Stimulated activated CD4-positive, alpha-beta T cell treated with anti-CD3 and anti-CD28 coated beads, Interleukin-4, amount 100 ng/mL, for 1 hour (primary cell): ENCODE measurements around the gene TTC9.

Experiments
- DNase-seq: peaks from one replicate; pipeline ENCODE4 v3.0.0-alpha.2; 2020

The TTC9 gene

DNA sequence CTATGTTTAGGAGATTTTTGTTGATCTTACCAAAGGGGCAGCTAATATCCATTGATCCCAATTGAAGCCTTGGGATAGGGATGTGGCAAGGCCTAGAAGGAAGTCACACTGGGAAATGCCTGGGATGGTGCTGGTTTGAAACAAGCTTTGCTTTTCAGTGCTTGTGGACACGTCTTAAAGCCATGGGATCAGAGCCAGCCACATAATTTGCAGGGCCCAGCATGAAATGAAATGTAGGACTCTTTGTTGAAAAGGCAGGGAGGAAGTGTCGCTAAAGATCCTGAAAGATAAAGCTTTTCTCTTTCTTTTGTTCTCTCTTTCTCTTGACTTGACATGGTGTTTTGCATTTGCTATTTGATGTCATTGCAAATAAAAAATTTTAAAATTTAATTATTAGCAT, 5.0 kb downstream of the TTC9 start:
- no peak for DNase-seq

DNA sequence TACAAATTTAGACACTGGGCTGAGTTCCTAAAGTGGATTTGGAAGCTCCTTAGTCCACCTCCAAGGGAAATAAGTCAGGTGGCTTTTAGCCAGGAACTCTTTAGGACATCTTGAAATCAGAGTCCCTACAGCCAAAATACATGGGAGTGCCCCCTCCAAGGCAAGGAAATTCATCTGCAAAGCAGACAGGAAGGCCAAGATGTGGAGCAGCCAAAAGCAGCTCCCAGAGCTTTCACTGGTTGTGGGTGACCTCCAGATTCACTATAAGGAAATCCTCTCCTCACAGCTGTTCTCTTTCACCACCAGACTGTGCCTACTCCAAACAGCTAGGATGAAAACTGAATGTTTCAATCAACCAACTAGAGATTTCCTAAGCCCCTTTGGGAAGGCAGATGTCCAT, 6.6 kb downstream of the TTC9 start:
- DNase-seq: no peak

DNA sequence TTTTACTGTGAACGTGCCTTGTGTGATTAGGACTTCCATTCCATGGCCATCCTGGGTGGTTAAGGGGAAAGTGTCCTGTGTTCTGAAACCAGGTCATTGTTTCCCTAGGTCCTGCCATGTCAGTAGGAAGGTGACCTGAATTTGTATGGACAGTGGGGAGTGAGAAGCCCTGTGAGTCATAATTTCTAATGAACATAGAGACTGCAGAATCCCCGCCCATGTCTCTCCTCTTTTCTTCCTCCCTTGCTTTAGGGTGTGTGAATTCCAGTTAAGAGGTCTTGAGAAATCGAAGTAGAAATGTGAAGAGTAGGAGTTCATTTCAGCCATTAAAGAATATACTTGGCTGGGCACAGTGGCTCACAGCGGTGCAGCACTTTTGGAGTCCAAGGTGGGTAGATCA, 8.1 kb downstream of the TTC9 start:
- no peak for DNase-seq

DNA sequence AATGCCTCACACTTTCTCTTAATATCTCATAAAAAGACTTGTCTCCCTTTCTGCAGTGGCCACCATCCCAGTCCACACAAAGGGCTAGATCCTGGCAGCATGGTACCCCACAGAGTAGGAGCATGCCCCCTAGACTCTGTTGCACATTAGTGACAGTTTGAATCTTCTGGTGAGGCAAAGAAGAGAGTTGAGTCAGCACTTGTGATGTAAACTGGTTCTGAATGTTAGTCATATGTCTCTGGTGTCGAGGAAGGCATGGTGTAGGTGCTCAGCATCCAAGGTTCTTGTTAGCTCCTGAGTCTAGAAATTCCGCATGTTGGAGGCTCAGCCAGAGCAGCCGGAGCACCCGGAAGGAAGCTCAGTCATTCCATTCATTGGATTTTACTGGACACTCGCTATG, 9.8 kb downstream of the TTC9 start:
- DNase-seq: no peak

DNA sequence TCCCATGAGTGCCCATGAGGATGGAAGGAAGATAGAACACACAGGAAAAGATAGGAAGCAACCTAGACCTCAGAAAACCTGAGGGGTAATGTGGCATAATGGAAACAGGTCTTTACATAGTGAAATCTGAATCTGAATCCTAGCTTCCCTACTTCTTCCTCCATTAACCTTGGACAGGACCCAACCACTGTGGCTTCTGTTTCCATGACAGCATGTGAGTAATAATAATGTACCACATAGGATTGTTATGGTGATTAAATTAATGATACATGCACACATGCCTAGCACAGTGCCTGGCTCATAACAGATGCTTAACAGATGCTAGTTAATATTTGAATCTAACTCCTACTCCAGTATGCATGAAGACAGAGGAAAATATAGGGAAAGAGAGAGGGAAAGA, 11.2 kb downstream of the TTC9 start:
- no peak for DNase-seq

DNA sequence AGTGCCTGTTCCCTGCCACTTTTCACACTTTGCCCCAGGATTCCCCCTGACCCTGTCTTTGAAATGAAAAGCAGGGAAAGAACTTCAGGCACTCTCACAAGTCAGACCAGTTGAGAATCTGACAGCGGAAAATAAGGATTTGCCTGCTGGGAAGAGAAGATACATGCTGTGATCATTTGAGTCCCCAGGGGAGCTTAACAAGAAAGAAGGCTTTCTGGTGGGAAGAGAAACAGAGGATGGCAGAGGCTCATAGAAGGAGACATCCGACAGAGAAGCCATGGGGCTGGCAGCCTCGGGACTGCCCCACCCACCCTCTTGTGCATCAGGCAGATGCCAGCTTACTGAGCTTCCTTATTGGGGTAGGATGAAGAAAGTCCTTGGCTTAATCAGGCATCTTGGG, 11.9 kb downstream of the TTC9 start:
- no peak for DNase-seq

DNA sequence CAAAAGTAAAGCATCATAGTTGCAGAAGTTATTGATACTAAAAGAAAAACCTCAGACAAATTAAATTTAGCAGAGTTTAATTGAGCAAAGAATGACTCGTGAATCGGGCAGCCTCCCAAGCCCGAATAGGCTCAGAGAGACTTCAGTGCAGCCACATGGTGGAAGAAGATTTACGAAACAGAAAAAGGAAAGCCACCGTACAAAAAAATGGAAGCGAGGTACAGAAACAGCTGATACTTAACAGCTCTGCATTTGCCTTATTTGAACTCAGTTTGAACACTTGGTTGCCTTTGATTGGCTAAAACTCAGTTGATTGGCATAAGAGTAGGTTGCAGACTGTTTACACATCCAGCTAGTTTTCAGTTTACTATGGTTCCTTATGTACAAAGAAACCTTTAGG, 12.9 kb downstream of the TTC9 start:
- DNase-seq: no peak

DNA sequence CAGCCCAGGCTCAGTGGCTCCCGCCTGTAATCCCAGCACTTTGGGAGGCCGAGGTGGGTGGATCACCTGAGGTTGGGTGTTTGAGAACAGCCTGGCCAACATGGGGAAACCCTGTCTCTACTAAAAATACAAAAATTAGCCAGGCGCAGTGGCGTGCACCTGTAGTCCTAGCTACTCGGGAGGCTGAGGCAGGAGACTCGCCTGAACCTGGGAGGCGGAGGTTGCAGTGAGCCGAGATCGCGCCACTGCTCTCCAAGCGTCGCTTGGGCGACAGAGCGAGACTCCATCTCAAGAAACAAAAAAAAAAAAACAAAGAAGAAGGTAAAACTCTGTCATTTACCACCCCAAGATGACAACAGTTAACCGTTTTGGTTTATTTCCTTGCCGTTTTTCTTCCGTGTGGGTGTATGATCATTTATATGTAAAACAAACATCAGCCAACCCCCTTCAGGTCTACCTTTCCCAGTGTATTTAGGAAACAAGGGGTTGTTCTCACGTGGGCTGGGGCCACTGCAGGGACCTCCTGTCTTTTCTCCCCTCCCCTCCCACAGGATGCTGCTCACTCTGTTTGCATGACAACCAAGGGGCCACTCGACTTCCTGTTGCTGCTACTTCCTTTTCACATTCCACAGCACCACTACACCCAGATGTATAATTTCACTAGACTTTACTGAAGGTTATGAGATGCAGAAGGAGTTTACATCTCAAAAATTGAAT, 13.6 kb downstream of the TTC9 start:
- DNase-seq: peak; percentile 62

DNA sequence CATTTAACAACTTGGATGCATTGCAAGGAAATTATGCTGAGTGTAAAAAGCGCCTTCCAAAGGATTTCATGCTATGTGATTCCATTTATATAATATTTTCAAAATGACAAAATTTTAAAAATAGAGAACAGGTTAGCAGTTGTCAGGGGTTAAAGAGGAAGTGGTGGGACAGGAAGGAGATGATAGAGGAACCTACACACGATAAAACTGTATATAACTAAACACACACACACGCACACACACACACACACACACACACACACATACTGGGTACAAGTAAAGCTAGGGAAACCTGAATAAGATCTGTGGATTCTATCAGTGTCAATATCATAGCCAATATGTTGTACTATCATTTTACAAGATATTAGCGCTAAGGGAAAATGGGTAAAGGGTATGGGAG, 17.2 kb downstream of the TTC9 start:
- no peak for DNase-seq

DNA sequence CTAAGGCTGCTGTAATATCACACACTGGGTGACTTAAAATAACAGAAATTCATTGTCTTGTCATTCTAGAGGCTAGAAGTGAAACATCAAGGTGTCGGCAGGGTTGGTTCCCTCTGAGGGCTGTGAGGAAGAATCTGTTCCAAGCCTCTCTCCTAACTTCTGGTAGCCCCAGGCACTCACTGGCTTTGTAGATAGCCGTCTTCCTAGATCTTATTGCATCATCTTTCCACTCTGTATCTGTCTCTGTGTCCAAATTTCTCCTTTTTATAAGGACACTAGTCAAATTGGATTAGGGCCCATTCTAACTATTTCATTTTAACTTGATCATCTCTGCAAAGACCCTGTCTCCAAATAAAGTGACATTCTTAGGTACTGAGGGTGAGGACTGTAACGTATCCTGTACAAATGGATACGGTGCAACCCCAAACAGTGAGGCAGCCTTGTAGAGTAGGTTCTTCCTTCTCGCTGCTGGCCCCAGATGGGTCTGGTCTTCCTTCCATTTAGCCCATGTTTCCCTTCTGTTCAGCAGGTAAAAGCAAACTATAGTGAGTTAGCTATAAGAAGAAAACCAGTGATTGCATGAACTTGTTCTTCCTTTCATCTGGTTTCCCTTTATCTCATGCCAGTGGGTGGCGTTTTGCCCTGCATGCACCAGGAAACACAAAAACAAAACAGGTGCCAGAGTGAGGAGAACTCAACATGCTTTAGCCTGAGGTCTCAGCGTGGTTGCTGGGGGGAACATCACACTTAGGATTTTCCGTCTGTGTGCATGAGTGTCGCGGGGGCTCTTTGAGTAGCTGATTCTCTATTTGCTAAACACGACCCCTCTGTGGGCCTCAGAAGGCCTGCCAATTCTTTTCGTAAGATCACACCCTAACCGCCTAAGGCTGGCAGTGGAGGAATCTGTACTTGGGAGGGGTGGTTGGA, 19.5 kb downstream of the TTC9 start:
- DNase-seq: peak; percentile 35

DNA sequence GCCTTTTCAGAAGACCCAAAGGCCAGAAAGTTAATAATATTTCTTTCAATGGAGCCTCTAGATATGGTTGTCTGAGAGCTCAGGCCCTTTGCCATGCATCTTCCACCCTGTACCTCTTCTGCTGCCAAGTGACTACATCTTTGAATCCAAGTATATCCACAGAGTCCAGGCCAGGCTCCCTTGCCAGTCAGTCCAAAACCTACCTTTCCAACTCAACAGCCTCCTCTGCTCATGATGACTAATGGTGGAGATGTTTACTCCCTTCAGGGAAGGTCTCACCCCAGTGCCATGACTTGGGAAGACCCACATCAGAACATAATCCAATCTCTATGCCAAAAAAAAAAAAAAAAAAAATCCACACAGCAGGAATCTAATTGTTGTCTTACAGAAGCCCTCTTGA, 20.4 kb downstream of the TTC9 start:
- no peak for DNase-seq

DNA sequence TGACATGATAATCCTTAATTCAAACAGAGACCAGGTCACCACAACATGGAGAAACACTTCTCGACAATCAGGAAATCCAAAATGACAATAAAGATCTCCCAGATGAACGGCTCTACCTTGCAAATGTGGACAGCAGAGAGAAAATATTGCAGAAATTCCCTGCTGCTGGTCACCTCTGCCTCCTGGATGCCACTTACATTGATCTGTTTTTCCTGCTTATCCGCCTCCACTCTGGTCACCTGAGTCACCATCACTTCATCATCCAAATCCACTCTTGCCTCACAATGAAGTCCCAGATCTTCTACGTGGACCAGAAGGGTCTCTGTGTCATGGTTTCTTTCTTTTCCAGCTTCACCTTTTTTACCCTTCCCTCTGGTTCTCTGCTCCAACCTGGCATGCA, 21.1 kb downstream of the TTC9 start:
- no peak for DNase-seq

DNA sequence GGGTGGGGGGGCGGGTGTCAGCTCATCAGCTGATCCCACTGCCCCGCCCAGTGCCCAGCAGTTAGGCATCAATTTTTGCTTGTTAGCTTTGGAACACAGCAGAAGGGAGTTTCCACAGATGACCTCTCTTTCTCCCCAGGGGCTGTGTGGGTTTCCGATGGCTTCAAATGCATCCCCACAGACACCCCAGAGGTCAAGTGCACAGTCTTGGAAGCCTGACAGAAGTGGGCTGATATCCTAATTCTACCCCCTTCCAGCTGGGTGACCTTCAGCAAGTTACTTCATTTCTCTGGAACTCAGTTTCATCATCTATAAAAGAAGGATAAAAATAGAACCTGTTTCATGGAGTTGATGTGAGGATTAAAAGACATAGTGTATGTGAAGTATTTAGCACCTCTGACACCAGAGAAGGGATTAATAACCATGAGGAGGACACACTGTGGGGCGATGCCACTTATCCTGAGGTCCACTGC, 22.0 kb downstream of the TTC9 start:
- no peak for DNase-seq

DNA sequence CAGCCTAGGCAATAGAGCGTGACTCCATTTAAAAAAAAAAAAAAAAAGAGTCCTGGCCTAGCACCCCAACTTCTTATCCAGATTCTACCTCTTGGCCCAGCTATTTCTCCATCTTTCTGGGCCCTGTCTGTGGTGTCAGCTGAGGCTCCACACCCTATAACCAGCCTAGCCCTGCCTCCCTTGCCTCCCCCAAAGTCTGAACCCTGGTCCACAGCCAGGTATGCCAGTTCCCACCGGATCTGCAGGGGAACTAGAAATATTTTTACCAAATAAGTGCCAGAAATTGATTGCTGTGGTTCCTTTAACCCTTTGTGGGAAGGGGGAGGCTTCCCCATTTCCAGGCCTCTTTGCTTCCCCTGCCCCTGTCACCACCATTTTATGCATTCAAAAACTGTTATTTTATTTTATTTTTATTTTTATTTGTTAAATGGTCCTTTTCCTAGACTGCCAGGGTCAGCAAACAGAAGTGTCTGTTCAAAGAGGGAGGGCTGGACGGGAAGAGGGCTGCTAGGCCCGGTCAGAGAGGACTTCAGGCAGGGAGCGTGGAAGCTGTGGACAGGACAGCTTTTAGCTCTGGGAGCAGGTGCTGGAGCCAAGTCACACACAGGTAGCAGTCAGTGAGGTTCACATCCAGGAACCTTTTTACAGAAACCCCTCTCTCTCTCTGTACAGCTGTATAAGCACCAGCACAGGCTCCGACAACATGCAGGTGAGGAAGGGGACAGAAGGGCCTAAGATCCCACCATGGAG, 23.2 kb downstream of the TTC9 start:
- no peak for DNase-seq

DNA sequence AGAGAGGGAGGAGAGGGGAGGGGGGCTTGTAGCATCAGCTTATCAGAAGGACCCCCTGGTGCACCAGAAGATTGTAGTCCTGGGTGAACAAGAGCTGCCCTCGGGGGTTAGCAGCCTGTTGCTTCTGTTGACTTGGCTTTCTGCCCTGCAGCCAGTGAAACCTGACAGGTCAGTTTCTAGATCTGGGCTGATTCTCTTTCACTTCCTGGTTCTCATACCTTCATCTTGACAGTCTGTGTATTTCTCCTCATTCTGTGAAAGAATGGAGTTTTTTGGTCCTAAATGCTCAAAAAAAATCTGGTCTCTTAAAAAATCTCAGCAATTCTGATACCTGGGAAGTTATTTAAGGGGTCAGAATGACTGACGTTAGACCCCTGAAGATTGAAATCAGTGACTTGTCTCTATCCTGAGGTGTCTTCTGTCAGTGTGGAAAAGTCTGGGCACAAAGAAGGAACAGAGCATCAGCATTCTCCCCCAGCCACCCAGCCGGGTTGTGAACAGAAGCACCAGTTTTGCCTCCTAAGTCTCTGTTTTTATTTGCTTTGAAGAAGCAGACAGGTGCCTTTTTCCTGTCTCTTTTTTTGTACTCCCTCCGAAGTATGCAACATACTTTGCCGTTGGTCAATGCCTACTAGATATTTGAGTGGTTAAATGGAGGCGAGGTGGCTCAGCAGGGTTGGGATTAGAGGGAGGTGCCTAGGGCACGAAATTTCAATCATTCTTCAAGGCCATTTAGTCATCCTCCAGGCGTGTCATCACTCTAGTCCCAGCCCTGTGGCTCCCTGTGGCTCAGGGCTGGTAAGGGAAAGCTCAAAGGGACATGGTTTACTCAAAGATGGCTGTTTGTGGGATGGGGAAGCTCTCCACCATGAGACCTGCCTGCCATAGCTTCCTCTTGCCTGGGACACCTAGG, 24.0 kb downstream of the TTC9 start:
- DNase-seq: no peak

DNA sequence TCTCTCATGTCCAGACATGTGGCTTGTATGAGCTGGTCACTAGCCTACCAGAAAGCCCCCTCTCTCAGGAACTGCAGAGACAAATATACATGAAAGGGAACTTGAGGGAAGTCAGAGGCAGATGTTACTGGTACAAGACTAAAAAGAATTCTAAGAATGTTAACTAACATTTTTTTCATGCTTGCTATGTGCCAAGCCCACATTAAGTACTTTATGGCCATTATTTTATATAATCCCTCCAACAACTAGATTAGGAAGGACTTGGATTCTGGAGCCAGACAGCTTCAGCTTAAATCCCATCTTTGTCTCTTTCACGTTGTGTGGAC, 24.6 kb downstream of the TTC9 start:
- DNase-seq: no peak

DNA sequence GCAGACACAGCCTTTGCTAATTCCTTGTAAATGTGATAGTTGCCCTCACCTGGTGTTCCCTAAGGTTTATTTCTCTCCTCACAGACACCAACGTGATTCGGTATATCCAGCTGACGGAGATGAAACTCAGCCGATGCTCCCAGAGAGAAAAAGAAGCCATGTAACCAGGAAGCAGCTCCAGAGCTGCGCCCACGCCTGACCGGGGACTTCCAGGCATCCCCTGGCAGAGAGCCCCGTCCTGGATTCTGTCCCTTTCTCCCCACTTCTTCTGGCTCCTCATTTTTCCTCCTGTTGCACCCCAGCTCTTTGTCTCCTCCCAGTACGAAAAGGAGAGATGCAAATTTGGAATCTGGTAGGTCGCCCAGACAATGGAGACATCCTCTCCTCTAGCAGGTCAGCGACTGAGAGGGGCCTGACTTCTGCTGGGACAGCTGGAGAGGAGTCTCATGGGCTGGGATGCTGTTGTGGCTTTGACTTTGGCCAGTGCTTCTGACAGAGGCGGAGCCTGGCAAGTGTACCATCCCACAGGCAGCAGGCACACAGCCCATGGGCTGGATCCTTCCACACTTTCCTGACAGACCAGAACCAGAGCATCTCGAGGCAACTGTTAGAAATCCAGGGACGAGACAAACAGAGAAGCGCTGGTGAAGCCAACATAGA, 29.4 kb downstream of the TTC9 start:
- DNase-seq: no peak

DNA sequence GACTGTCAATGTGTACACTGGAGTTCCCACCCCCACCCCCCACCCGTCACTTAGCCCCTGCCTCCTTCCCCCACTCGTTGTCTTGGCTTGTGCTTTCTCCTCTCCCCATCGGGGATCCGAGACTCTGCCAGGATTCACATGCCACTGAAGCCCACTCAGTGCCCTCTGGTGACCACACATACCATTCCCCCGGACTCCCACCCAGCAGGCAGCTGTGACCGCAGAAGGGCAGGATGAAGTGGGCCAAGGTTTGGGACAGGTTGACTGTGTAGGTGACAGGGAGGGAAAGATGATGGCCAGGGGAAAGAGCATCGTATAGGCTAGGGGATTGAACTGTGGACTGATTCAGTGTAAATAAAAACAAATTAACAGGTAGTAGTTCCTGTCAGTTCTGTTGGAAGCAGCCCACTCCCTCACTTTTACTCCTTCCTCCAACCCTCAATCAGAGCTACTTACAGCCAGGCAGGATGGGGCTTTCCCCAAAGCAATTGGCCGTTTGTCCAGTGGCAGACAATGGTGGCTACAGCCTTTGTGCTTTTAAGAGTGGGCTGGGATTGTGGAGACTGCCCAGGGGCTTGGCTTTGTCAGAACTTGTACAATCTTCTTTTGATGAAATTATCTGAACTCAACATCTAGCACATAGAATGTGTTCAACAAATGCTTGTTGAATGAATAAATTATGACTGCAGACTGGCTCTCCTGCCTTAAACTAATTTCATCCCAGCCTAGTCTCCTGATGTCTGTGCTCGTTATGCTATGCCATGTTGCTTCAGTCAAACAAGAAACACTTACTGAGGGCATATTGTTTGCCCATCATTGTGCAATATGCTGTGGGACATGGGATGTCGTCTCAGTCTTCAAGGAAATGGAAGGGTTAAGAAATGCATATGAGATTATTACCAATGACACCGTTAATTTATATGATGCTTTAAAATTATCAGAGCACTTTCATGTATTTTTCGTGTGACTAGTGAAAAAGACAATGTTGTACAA, 30.2 kb downstream of the TTC9 start:
- no peak for DNase-seq

DNA sequence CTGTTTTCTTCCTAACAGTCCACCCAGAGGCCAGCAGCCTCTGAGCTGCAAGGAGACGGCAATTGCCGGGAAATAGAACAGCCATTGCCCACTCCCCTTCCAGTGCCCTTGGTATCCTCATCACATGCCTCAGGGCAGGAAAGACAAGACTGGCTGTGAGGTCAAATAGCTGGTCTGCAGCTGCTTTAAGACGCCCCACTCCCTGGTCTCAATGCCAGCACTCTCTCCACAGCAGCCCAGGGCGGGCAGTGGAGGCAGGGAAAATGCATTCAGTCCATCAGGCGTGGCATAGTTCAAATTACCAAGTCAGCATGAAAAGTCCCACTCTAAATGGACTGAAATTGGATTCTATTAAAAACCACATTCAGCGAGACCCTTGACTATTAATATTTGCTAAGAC, 35.6 kb downstream of the TTC9 start:
- no peak for DNase-seq

DNA sequence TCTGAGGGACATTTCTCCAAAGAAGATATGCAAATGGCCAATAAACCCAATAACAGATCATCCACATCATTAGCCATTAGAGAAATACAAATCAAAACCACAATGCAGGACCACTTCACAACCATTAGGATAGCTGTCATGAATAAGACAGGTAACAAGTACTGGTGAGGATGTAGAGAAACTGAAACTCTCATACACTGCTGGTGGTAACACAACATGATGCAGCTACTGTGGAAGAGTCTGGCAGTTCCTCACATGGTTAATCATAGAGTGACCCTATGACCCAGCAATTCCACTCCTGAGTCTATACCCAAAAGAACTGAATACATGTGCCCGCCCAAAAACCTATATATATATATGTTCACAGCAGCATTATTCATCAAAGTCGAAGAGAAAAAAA, 39.0 kb downstream of the TTC9 start:
- no peak for DNase-seq

DNA sequence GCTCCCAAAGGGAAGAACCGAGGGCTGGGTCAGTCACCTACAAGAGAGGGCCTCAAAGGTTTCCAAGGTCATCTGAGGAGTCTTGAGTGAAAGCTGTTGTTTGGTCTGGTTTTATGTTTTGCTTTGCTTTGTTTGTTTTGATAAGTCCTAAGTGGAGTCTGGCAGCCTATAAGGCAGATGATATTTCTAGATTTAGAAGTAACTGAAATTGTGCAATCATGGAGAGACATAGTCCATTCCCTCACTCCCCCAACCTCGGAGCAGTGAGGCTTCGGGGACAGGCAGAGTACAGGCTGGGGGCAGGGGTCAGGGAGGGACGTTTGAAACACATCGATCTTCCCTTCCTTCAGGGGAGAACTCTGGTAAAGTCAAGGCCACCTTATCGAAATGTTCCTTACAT, 42.3 kb downstream of the TTC9 start:
- no peak for DNase-seq
